GM12878 (cell line): Measurements from ENCODE around the gene MRPS9. TPM values are rescaled to one million over a fixed set of nuclear protein-coding genes. Genes with fewer than 3 reads are reported as not detected.

Experiments
- ATF7 ChIP-seq: fragments of 450-650 bp; IDR thresholded peaks from 2 replicates; pipeline ENCODE4 v1.6.1; 2016; ENCODE audit warnings: low read depth, mild to moderate bottlenecking
- BACH1 ChIP-seq: fragments of 450-650 bp; IDR thresholded peaks from 2 replicates; pipeline ENCODE4 v1.6.1; 2017; ENCODE audit warnings: mild to moderate bottlenecking, borderline replicate concordance
- BMI1 ChIP-seq: fragments of 450-650 bp; IDR thresholded peaks from 2 replicates; pipeline ENCODE4 v1.6.1; 2016; ENCODE audit warnings: mild to moderate bottlenecking, moderate library complexity, borderline replicate concordance
- CBFB ChIP-seq: IDR thresholded peaks from 2 replicates; pipeline ENCODE4 v1.6.1; 2016; ENCODE audit warnings: antibody characterized with exemption, low read depth
- CREM ChIP-seq: IDR thresholded peaks from 2 replicates; pipeline ENCODE4 v1.6.1; 2014; ENCODE audit warnings: antibody characterized with exemption, low read depth
- ESRRA ChIP-seq: IDR thresholded peaks from 2 replicates; pipeline ENCODE4 v1.6.1; 2012; ENCODE audit warnings: mild to moderate bottlenecking, low read length, improper control_type of control experiment
- ETV6 ChIP-seq, 2 experiments: fragments of 450-650 bp in 1 of 2; IDR thresholded peaks in 1 of 2; conservative IDR thresholded peaks in 1 of 2; 2 replicates each; pipeline ENCODE4 v1.6.1; 2014; ENCODE audit warnings: antibody characterized with exemption in 1 of 2, borderline replicate concordance in 1 of 2, low read depth in 1 of 2, mild to moderate bottlenecking in 1 of 2, moderate library complexity in 1 of 2
- IKZF2 ChIP-seq, 2 experiments: fragments of 450-650 bp; IDR thresholded peaks; 2 replicates each; pipeline ENCODE4 v1.6.1; 2017; ENCODE audit warnings: mild to moderate bottlenecking in 2 of 2, moderate library complexity in 2 of 2
- MEF2A ChIP-seq: IDR thresholded peaks from 2 replicates; pipeline ENCODE4 v1.6.1; 2011; ENCODE audit warnings: low read depth, mild to moderate bottlenecking, low read length, moderate library complexity; ENCODE audit not compliant: insufficient read depth
- MEF2B ChIP-seq: fragments of 450-650 bp; IDR thresholded peaks from 2 replicates; pipeline ENCODE4 v1.6.1; 2018; ENCODE audit warnings: mild to moderate bottlenecking, moderate library complexity; ENCODE audit not compliant: partially characterized antibody, poor library complexity, severe bottlenecking
- NR2C1 ChIP-seq: fragments of 450-650 bp; IDR thresholded peaks from 2 replicates; pipeline ENCODE4 v1.6.1; 2017; ENCODE audit warnings: antibody characterized with exemption, mild to moderate bottlenecking, moderate library complexity
- NR2F1 ChIP-seq: fragments of 450-650 bp; conservative IDR thresholded peaks from 2 replicates; pipeline ENCODE4 v1.6.1; 2017; ENCODE audit warnings: mild to moderate bottlenecking
- PAX5 ChIP-seq: IDR thresholded peaks from 2 replicates; pipeline ENCODE4 v1.6.1; 2011; ENCODE audit warnings: low read depth, low read length, borderline replicate concordance
- YY1 ChIP-seq: IDR thresholded peaks from 2 replicates; pipeline ENCODE4 v1.6.1; 2011; ENCODE audit warnings: low read depth, mild to moderate bottlenecking, low read length
- ZNF207 ChIP-seq: fragments of 450-650 bp; IDR thresholded peaks from 2 replicates; pipeline ENCODE4 v1.6.1; 2014; ENCODE audit warnings: antibody characterized with exemption, mild to moderate bottlenecking, borderline replicate concordance
- polyA plus RNA-seq, 11 experiments: library from polyadenylated mRNA; depleted of rRNA in 4 of 11; unstranded in 6 of 11; stranded (reverse) in 5 of 11; fragments of >200 nt; fragmentation: Nextera tagmentation in 4 of 11; fragmentation: Illumina TruSeq in 1 of 11; extraction: Ambion mirVana in 4 of 11; extraction: Trizol in 1 of 11; gene quantifications; 1 replicate in 1 of 11; 2 replicates in 10 of 11; pipeline versions ENCODE4 v1.2.1 to v1.2.3, GENCODE V29; 2011 to 2016; ENCODE audit warnings: inconsistent platforms in 2 of 11, missing spikeins in 2 of 11, low read depth in 1 of 11
- total RNA-seq, 4 experiments: library from RNA; depleted of rRNA in 3 of 4; stranded (reverse); fragments of >200 nt in 3 of 4; fragmentation: Illumina TruSeq in 1 of 4; extraction: Trizol in 1 of 4; gene quantifications; 2 replicates each; pipeline versions ENCODE4 v1.2.1 to v1.2.3, GENCODE V29; 2013 to 2021
- TF ChIP-seq, protein P1 (sequence below): fragments of 450-650 bp; IDR thresholded peaks from 2 replicates; pipeline ENCODE4 v1.6.1; 2017; ENCODE audit warnings: mild to moderate bottlenecking
- TF ChIP-seq, protein P2 (sequence below): fragments of 450-650 bp; IDR thresholded peaks from 2 replicates; pipeline ENCODE4 v1.6.1; 2014; ENCODE audit warnings: mild to moderate bottlenecking
- TF ChIP-seq, protein P3 (sequence below): fragments of 450-650 bp; IDR thresholded peaks from 2 replicates; pipeline ENCODE4 v1.6.1; 2017; ENCODE audit warnings: low read depth, mild to moderate bottlenecking, moderate library complexity

MRPS9 gene
- total and polyA plus RNA-seq, 10 of the 15 experiments (the other 5 are each of a cell fraction or from before 2014, with no cell fraction given): 39.1 to 111 (median 63.4) TPM

DNA sequence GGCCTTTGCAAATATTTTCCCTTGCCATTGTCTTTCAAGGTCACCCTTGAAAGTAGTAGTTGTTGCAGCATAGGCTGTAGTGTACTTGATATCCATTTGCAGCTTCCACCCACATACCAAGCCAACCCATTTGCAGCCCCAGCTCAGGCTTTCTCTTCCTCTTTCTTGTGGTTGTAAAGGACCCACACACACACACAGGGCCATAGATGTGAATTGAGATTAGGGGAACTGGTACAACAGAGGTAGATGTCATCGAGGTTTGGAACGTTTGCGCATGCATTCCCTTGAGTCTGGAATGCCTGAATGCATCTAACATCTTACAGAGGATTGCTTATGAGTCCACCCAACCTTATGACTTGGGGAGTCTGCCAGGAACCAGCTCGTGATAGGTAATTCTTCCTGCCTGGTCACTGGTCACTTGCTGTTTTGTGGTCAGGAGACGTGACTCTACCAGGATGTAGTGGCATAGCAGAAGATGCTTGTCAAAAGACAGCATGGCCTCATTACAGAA lies 91.9 kb downstream of the MRPS9 start (continued):
- TF ChIP-seq ETV6 (conservative IDR thresholded peaks at IDR 0.05 in 1 of 2, IDR thresholded peaks at IDR 0.05 in 1 of 2; ENCODE audit: borderline replicate concordance in 1 of 2, low read depth in 1 of 2) (peak in 1 of 2 experiments; percentile 52; a peak in 1 of 4 replicates), ATF7 (peak; percentile 88), NR2C1 (peak; percentile 19; the same call in 1 of the 2 replicates), ESRRA (peak; percentile 97), ZNF207 (no peak), NR2F1 (peak; percentile 58), CREM (0 out of 2 replicates have a peak, but pooled peaks have one; percentile 49), YY1 (0 out of 2 replicates have a peak, but pooled peaks have one; percentile 30), BMI1 (peak; percentile 70; the same call in 1 of the 2 replicates), IKZF2 (IDR thresholded peaks at IDR 0.05) (peak; percentile 92), BACH1 (peak; percentile 28; the same call in 1 of the 2 replicates), CBFB (peak; percentile 89), MEF2B (peak; percentile 72), PAX5 (no peak; the same call in 1 of the 2 replicates), MEF2A (peak; percentile 59; the same call in 1 of the 2 replicates)
- TF ChIP-seq, protein P1, sequence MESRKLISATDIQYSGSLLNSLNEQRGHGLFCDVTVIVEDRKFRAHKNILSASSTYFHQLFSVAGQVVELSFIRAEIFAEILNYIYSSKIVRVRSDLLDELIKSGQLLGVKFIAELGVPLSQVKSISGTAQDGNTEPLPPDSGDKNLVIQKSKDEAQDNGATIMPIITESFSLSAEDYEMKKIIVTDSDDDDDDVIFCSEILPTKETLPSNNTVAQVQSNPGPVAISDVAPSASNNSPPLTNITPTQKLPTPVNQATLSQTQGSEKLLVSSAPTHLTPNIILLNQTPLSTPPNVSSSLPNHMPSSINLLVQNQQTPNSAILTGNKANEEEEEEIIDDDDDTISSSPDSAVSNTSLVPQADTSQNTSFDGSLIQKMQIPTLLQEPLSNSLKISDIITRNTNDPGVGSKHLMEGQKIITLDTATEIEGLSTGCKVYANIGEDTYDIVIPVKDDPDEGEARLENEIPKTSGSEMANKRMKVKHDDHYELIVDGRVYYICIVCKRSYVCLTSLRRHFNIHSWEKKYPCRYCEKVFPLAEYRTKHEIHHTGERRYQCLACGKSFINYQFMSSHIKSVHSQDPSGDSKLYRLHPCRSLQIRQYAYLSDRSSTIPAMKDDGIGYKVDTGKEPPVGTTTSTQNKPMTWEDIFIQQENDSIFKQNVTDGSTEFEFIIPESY: no peak
- TF ChIP-seq, protein P2, sequence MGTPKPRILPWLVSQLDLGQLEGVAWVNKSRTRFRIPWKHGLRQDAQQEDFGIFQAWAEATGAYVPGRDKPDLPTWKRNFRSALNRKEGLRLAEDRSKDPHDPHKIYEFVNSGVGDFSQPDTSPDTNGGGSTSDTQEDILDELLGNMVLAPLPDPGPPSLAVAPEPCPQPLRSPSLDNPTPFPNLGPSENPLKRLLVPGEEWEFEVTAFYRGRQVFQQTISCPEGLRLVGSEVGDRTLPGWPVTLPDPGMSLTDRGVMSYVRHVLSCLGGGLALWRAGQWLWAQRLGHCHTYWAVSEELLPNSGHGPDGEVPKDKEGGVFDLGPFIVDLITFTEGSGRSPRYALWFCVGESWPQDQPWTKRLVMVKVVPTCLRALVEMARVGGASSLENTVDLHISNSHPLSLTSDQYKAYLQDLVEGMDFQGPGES: no peak
- TF ChIP-seq, protein P3, sequence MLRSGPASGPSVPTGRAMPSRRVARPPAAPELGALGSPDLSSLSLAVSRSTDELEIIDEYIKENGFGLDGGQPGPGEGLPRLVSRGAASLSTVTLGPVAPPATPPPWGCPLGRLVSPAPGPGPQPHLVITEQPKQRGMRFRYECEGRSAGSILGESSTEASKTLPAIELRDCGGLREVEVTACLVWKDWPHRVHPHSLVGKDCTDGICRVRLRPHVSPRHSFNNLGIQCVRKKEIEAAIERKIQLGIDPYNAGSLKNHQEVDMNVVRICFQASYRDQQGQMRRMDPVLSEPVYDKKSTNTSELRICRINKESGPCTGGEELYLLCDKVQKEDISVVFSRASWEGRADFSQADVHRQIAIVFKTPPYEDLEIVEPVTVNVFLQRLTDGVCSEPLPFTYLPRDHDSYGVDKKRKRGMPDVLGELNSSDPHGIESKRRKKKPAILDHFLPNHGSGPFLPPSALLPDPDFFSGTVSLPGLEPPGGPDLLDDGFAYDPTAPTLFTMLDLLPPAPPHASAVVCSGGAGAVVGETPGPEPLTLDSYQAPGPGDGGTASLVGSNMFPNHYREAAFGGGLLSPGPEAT: peak; percentile 69
